Occipital lobe (tissue), 2 donors: ENCODE data around the gene STRIT1. TPM values are rescaled to one million over a fixed set of nuclear protein-coding genes. Genes with fewer than 3 reads are reported as not detected.
"Not testable (repeated sequence)": the region's sequence is repeated elsewhere in the genome, so short reads cannot be mapped to it uniquely, and the experiment has no call there.

Experiments used
- DNase-seq: peaks from one replicate; lab custom pipeline; 2025; lab: John Stamatoyannopoulos, UW
- total RNA-seq: library from RNA; depleted of rRNA; stranded (reverse); fragments of >200 nt; gene quantifications from one replicate; pipeline ENCODE4 v1.2.3, GENCODE V29; 2014

The STRIT1 gene
- total RNA-seq, 1 donor from 2014 or later, result not detected

DNA sequence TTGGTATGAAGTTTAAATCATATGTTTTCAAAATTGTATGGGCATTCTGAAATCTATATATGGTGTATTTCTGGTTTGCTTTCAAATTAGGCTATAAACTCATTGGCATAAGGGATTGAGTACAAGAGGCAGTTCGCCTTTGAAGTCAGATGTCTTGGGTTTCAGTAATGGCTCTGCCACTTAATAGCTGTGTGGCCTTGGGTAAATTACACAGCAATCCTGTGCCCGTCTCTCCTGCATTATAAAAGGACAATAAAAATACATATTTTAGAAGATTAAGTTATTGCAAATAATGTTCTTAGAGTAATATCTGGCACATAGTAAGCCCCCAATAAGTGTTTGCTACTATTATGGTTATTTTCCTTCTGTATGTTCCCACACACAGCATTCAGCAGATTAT, 20.4 kb upstream of the STRIT1 start:
- DNase-seq, result no peak

DNA sequence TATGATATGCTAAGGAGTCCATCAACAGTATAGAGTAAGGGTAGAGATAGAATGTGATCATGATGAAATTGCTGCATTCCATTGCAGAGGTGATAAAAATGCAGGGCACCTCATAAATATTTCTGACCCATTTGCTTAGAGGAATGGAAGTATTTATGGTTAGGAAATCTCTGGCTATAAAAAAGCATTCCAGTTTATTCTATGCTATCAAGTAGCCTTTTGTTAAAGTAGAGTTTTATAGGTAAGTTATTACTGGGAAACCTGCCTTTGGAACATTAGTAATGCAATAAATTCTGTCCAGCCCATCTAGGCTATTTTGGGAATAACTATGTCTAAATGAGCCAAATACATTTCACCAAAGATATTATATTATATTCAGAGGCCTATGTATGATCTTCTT, 19.8 kb upstream of the STRIT1 start:
- DNase-seq, result no peak

DNA sequence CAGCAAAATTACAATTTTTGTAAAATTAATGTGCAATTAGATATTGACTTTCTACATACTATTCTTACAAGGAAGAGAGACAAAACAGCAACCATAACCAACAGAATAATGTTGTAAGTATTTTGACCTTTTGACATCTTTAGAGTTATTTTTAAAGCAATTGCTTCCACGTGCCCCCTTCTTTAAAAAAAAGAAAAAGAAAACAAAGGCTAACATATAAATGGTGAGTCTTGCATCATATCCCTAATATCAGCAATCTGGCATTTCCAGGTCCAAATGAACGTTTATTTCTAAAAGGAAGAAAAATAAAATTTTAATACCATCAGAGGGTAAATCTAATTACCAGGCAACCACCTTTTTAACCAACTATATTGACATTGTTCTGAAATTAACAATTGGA, 19.3 kb upstream of the STRIT1 start:
- DNase-seq, result no peak

DNA sequence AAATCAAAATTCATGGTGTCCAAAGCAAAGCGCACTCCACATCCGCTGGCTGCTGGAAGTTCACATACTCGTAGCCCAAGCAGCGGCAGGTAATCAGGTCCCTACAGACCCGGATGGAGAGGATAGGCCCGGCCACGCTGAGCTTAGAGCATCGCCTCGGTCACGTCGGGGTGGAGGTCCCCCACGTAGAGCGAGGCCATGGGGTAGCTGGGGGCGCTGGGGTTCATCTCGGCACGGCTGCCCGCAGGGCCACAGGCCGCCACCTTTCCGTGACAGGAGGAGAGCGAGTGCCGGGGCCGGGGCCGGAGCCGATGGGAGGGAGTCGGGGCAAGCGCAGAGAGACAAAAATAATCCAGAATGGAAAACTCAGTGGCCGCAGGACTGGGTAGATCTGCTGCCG, 16.1 kb upstream of the STRIT1 start:
- no peak for DNase-seq

DNA sequence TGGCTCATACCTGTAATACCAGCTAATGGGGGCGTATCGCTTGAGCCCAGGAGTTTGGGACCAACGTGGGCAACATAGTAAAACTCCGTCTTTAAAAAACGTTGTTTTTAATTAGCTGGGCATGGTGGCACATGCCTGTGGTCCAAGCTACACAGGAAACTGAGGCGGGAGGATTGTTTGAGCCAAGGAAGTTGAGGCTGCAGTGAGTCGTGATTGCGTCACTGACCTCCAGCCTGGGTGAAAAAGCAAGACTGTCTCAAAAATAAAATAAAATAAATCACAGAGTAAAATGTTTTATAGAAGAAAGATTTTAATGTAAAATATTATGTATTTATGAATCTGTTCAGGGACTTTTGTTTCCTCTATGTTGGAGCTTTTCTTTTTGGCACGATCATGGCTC, 15.3 kb upstream of the STRIT1 start:
- DNase-seq, result no peak

DNA sequence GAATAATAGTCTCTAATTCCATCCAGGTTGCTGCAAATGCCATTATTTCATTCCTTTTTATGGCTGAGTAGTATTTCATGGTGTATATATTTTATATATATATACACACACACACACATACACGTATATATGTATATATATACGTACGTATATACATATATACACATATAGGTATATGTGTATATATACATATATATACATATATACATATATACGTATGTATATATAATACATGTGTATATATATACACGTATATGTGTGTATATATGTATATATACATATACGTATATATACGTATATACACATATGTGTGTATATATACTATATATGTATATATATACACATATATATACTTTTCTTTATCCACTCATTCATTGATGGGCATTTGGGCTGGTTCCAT, 13.7 kb upstream of the STRIT1 start:
- DNase-seq, result no peak

DNA sequence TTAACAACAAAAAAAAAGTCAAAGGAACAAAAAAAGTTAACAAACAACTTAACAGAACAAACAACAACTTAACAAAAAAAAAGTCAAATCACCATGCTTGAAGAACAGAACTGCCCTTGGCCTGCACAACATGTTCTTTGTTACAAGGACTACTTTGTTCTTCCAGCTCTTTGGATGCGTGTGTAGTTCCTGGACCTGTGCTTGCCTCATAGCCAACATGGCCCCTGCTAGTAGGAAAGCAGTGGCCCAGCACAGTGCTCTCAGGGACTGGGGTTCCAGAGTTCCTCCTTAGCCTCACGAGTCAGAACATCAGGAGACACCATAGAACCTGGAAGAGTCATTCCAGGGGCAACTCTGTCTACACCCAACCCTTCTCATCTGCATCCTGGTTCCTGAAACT, 10.9 kb upstream of the STRIT1 start:
- no peak for DNase-seq

DNA sequence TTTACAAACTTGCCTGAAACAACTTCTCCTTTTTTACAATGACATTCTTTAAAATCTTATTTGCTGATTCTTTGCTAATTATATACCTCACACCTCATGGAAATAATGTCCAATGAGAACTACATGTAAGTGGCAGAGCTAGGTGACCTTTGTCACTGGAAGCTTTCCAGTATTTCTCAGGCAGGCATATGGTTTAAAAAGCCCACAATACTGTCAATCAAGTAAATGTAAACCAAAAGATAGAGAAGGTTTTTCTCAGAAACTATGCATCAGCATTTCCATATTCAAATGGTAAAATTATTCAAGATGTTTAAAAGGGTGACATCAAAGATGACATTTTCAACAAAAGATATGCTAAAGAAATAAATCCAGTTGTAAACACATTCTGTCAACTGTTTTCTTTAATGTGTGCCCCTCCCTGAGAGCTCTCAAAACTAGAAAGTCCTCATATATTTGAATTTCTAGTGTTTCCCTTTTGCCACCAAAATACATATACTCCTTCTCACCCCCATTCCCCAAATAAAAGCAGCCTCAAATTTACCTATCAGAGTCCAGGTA, 10.1 kb upstream of the STRIT1 start:
- DNase-seq, result no peak

DNA sequence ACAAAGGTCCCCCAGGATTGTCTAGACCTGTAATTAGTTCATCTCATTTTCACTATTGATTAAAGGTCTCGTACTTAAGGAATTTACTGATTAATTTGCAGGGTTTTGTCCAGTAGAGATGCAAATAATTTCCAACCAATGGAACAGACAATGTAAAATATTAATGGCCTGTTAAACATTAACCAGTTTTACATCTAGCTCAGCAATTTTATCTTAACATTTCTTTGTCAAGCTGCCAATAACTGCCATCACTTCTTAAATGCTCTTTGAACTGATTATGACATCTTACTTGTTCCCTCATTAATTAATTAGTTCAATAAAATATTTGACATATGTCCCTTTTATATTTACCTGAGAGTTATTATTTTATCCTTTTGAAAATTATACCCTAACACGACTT, 9.4 kb upstream of the STRIT1 start:
- no peak for DNase-seq

DNA sequence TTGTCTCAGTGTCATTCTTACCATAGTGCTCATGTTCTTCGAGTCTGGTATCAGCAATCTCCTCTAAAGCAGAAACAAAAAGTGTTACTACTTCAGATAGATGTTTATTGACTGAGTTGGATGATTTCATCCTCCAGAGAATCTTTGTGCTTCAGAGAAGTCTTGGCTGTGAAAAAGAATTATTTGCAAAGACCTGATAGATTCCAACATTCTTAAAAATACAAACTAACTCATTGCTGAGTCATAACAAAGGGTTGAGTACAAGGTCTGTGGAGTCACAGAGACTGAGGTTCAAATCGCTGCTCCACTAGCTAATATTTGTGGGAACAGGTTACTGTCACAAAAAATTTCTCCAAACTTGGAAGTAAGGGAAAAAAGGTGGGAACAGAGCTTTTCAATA, 9.0 kb upstream of the STRIT1 start:
- no peak for DNase-seq

DNA sequence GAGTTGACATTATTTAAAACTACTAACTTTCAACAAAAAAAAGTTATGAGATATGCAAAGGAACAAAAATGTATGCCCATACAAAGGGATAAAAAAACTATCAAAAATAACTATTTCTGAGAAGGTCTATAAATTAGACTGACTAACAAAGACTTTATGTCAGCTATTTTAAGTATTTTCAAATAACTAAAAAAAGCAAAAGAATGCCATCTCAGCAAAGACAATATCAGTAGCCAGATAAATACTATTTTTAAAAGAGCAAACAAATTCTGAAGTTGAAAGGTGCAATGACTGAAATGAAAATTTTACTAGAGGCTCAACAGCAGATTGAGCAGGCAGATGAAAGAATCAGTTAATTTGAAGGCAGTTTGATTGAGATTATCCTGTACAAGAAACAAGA, 3.6 kb upstream of the STRIT1 start:
- DNase-seq, result no peak

DNA sequence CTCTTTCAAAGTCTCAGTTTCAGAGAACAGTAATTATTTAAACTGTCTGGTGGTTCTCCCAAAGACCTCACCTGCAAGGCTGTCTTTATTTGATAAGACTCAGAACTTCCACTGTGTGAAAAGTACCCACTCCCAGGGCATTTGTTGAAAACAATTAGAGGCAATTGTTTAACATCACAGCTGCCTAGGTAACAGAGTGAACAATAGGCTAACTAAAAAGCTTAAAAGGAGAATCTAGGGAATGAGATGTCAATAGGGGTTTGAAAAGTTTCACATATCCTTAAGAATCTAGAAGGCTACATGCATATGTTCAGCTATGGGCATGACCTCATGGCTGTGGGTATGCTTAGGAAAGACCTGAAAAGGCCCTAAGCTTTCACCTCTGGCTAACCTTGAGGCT, 2.9 kb upstream of the STRIT1 start:
- no peak for DNase-seq

DNA sequence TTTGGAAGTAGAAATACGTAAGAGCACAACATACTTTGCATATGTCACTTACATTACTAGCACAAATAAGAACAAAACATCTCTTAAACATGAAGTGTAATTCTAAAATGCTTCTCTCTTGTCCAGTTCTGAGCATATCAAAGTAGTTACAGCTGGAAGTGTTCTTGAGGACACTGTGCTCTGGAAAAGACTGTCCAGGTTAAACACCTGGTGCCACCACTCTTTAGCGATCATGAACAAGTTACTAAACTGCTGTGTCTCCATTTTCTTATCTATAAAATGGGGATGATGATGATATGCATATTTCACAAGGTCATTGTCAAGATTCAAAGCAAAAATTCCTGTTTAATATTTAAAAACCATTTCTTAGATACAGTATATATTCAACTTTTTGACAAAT, 790 bp downstream of the STRIT1 start:
- DNase-seq, result no peak

DNA sequence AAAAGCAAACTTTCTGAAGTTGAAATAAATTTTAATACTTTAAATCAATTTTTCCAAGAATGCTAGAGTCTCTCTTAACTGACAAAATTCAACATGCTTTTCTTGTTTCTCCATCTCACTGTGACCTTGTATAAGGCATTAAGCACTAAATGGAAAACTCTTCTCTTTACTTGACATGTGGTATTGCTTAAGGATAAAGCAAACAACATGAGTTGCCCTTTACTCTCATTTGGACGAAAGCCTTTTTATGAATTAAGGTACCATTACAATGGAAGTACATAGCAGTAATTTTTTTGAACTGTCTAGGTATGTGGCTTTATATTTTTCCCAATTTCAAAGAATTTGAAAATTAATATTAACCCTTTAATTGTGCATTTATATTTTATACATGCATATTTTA, 1.4 kb downstream of the STRIT1 start:
- DNase-seq, result no peak

DNA sequence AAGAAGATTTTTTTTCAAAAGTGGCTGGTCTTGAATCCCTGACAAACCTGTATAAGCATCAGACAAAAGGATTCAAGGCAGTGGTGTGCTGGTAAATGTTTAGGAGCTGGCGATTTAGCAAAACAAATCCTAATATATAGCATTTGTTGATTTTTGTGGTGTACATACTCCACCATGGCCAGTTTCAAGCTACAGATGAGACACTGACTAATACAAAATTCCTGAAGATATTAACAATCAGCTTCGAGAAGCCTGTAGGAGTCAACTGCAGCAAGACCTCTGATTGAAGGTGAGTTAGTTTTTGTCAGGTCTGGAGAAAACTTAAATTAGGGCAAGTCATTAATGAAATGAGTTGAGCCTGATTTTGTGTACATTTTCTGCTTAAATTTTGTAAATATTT, 6.7 kb downstream of the STRIT1 start:
- no peak for DNase-seq

DNA sequence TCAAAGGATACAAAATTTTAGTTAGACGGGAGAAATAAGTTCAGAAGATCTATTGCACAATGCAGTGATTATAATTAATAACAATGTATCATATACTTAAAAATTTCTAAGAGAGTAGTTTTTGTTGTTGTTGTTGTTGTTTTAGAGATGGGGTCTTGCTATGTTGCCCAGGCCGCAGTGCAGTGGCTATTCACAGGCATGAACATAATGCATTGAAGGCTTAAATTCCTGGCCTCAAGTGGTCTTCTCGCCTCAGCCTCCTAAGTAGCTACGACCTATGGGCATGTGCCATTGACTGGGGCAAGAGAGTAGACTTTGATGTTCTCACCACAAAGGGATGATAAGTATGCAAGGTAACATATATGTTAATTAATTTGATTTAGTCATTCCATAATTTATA, 7.5 kb downstream of the STRIT1 start:
- DNase-seq, result no peak

DNA sequence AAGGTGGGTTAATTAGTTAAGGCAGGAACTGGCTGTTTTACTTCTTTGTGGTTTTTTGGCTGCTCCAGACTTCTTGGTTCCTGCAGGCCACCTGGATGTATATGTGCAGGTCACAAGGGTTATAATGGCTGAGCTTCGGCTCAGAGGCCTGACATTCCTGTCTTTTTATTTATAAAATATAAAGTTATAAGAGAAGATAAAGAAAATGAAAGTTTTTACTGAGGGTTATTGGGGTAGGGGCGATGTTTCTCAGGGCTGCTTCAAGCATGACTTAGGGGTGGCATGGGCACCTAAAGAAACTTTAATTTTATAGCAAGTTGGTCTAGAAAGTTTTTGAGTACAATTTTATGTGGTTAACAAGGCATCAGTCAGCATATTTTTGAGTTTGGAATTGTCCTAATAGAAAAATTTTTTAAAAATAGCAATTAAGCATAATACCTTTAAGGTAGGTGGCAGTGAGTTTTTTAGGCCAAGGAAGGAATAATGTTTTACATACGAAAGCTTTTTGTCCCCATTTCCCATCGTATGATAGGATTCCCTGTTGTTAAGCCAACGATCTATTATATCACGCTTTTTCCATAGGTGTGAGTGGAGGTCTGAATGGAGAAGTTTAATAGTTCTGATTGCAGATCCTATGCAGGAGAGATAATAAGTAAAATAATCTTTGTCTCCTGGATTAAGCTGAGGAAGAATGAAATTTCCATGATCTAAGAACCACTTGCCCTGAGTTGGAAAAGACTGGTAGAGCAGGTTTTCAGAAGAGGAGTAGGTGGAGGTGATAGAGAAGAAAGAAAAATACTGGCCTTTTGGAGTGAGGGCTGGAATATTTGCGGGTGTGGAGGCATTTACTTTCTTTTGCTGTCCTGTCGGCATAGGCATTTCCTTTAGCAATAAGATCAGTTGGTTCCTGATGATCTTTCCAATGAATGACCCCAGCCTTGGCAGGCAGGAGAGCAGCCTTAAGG, 10.1 kb downstream of the STRIT1 start:
- DNase-seq, result no peak

DNA sequence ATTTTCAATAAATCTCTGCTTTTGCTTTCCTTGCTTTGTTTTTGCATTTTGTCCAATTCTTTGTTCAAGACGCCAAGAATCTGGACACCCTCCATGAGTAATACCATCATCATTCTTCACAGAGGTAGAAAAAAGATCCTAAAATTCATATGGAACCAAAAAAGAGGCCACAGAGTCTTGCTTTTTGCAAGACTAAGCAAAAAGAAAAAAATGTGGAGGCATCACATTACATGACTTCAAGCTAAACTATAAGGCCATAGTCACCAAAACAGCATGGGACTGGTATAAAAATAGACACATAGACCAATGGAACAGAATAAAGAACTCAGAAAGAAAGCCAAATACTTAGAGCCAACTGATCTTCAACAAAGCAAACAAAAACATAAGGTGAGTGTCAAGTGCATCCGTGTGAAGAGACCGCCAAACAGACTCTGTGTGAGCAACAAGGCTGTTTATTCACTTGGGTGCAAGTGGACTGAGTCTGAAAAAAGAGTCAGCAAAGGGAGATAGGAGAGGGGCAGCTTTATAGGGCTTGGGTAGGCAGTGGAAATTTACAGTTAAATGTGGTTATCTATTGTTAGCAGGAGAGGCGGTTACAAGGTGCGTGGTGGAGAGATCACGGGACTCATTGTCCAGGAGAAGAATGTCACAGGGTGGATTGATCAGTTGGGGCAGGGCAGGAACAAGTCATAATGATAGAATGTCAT, 10.9 kb downstream of the STRIT1 start:
- DNase-seq, result no peak

DNA sequence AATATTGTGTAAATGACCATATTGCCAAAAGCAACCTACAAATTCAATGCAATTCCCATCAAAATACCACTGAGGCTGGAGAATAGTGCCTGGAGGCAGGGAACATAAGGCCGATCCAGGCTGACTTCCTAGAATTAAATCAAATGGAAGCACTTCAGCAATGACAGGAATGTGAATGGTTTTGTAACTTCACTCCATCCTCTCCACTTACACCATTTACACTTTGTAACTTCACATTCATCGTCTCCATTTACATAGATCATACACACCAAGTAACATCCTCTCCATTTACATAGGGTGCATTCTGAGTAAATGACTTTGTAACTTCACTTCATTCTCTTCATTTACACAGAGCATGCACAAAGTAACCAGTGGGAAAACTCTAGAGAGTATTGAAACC, 11.6 kb downstream of the STRIT1 start:
- no peak for DNase-seq

DNA sequence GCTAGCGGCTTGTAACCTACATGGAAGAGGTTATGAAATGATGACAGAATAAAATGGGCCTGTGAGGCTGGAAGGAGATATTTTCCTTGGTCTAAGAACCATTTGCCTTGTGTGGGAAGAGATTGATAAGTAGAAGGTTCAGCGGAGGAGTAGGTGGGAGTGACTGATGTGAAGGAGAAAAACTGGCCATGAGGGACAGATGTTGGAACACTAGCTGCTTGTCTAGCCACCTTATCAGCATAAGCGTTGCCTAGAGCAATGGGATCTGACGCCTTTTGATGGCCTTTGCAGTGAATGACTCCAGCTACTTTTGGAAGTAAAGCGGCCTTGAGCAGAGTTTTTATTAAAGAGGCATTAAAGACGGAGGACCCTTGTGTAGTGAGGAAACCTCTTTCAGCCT, 17.4 kb downstream of the STRIT1 start:
- not testable (repeated sequence) for DNase-seq

DNA sequence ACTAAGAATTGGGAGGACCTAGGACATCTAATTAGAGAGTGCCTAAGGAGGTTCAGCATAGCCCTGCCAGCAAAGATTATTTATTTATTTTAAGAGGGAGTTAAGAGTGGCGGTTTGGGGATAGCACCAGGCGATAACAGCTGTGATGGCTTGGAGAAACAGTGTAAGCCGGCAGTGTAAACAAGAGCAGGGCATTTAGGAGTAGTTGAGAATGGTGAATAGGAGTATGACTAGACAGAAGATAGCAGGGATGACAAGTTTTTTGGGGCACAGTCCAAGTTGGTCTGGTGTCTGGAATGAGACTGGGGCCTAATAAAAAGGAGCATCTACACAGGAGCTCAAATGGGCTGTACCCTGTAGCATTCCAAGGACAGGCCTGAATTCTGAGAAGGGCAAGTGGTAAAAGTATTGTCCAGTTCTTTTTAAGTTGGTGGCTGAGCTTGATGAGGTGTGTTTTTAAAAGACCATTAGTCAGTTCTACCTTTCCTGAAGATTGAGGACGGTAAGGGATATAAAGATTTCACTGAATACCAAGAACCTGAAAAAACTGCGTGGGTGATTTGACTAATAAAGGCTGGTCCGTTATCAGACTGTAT, 18.2 kb downstream of the STRIT1 start:
- not testable (repeated sequence) for DNase-seq

DNA sequence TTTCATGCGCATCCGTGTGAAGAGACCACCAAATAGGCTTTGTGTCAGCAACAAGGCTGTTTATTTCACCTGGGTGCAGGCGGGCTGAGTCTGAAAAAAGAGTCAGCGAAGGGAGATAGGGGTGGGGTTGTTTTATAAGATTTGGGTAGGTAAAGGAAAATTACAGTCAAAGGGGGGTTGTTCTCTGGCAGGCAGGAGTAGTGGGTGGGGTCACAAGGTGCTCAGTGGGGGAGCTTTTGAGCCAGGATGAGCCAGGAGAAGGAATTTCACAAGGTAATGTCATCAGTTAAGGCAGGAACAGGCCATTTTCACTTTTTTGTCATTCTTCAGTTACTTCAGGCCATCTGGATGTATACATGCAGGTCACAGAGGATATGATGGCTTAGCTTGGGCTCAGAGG, 19.0 kb downstream of the STRIT1 start:
- DNase-seq, result not testable (repeated sequence)

DNA sequence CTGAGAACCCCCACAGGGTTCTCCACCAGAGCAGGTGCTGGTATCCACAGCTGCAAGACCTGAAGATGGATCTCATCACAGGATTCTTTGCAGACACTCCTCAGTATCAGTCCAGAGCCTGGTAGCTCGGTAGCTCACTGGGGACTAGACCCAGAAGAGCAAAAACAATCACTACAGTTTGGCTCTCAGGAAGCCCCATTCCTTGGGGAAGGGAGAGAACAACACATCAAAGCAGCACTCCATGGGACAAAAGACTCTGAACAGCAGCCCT, 22.2 kb downstream of the STRIT1 start:
- no peak for DNase-seq
